Raji (cell line): ENCODE measurements around the gene SLC25A14.

Experiments used
- POLR2A ChIP-seq: IDR thresholded peaks from 2 replicates; pipeline ENCODE4 v1.6.1; 2011; ENCODE audit warnings: low read depth, low read length, control low read depth; ENCODE audit not compliant: insufficient read depth

The SLC25A14 gene

GRCh38 chrX:130339408-130340222, at the start of gene SLC25A14:
TSS of gene SLC25A14 (plus strand) at chrX:130339919. CDS start at chrX:130340279, 360 bp downstream.
- peak; percentile 57 for TF ChIP-seq POLR2A

- TF ChIP-seq POLR2A = no peak
These were observed 44.0 kb upstream of the SLC25A14 start for GRCh38 chrX:130295519-130296296.

DNA sequence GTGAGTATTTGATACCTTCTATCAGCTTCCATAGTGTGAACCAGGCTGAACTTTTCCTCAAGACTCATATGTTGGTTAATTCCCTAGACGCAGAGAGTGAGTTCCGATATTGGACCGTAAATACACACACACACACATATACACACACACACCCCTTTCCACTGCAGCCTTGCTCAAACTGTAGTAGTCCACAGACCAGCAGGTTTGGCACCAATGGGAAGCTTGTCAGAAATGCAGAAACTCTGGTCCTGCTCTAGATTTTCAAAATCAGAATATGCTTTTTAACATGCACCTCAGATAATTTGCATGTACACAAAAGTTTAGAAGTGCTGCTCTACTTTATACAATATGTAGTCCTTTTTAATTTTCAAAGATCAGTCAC, 43.4 kb upstream of the SLC25A14 start:
- no peak for TF ChIP-seq POLR2A

DNA sequence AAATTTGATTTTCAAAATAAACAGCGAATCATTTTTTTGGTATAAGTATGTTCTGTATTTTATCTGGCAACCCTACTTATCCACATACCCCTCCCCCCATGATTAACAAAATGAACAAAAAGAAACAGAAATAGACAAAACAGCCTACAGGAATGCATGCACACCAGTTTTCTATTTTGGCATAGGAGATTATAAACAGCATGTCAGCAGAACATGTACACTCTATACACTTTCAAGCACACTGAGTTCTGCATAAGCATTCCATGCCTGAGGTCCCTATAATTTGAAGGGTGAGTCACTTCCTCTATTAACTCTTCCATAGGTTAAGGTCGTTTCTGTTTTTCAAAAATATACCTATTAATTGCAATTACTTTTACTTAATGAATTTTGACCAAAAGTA, 43.0 kb upstream of the SLC25A14 start:
- no peak for TF ChIP-seq POLR2A

GRCh38 chrX:130299279-130300009, 40.3 kb upstream of the SLC25A14 start:
- no peak for TF ChIP-seq POLR2A

- no peak for TF ChIP-seq POLR2A
These were observed 39.8 kb upstream of the SLC25A14 start for GRCh38 chrX:130300010-130300282.

DNA sequence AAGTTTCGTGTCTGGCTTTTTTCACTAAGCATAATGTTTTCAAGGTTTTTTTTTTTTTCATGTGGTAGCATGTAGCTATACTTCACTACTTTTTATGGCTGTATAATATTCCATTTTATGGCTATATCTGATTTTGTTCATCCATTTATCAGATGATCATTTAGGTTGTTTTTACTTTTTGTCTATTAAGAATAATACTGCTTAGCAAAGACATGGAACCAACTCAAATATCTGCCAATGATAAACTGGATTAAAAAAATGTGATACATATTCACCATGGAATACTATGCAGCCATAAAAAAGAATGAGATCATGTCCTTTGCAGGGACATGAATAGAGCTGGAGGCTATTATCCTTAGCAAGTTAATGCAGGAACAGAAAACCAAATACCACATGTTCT, 38.3 kb upstream of the SLC25A14 start:
- no peak for TF ChIP-seq POLR2A

GRCh38 chrX:130301977-130302376, 37.7 kb upstream of the SLC25A14 start:
- no peak for TF ChIP-seq POLR2A

DNA sequence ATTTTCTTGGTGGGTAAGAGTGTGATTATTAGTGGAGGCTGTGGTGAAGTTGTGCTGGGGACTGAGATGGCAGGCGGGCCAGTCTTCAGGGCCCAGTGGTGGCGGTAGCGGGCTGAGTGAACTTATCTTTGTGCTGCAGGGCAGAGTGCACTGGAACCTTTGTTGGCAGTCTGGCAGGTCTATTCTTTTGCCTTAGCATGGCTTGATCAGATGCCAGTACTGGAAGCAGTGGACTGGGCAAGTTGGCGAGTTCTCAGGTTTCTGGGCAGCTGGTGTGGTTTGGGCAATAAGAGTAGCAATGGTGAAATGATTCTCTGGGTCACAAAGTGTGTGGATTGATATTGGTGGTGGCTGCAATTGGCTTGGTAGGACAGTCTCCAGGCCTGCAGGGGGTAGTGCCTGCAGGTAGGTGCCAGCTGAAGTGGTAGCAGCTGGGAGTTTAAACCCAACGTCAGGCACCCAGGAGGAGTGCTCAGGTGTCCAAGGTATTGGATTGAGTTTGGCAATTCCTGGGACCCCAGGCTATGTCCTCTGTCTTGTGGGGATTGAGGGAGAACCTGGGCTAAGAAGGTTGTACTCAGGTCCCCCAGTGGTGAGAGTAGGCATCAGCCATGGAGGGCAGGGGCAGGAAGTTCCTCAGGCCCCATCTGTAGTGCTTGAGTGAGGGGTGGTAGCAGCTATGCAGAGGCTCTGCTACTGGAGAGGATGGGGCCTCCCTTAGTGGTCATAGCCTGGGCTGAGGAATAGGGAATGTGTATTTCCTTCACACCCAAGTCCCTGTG, 34.9 kb upstream of the SLC25A14 start:
- no peak for TF ChIP-seq POLR2A

GRCh38 chrX:130321550-130321949, 18.2 kb upstream of the SLC25A14 start:
- no peak for TF ChIP-seq POLR2A

DNA sequence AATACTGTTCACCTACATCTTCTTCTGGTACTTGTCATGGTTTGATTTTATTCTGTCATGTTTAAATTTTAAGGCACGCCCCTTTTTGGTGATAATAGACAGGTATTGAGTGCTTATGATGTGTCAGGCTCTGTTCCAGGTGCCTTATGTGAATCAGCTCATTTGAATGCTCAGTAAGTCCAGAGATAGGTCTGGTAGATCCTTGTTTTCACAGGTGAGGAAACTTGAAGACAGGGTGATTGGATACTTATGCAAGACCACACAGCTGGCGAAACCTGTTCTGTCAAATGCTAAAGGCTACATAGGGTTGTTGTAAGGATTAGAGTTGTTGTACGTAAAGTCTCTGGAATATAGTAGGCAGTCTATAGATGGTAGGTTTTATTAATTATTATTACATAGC, 9.6 kb upstream of the SLC25A14 start:
- no peak for TF ChIP-seq POLR2A

- no peak for TF ChIP-seq POLR2A
These were observed 9.0 kb upstream of the SLC25A14 start for GRCh38 chrX:130330706-130331105.

DNA sequence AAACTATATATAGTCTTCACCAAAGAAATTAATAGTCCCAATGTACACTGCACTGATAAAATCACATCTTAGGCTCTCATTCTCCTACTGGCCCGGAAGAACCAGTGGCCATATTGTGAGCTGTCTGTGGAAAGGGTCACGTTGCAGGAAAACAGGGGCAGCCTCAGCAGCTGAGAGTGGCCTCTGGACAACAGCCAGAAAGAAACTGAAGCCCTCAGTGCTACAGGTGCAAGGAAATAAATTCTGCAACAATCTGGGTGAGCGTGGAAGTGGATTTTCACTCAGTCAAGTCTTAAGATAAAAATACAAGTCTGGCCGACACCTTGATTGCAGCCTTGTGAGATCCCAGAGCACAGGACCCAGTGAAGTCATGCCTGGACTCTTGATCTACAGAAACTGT, 3.2 kb upstream of the SLC25A14 start:
- no peak for TF ChIP-seq POLR2A

GRCh38 chrX:130340271-130340670, 552 bp downstream of the SLC25A14 start:
- no peak for TF ChIP-seq POLR2A

GRCh38 chrX:130343411-130343810, 3.7 kb downstream of the SLC25A14 start:
- no peak for TF ChIP-seq POLR2A
